Activated naive CD8-positive, alpha-beta T cell treated with anti-CD3 and anti-CD28 coated beads, Interleukin-2, amount 50 U/mL, for 16 hours (primary cell): ENCODE data around the gene EFNA1.
"Not testable (repeated sequence)": the region's sequence is repeated elsewhere in the genome, so short reads cannot be mapped to it uniquely, and the experiment has no call there.

Experiments
- DNase-seq: peaks from one replicate; pipeline ENCODE4 v3.0.0-alpha.2; 2020; ENCODE audit warnings: low read depth, low spot score

EFNA1 gene

DNA sequence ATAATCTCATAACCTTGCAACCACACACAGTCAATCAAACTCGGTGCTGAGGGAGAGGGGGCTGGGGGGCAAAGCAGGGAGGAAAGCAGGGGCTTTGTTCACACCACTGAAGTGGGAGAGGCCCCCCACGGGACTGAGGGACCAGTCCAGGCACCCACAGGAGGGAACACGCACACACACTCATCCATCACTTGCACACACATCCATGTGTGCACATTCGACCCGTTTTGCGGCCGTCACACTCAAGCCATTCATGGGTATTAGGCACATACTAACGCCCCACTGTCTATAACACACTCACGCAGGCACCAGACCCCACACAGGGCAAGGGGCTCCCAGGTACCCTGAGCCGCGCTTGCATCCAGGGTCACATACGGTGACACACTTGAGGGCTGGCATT is 35.0 kb upstream of the EFNA1 start:
- no peak for DNase-seq

DNA sequence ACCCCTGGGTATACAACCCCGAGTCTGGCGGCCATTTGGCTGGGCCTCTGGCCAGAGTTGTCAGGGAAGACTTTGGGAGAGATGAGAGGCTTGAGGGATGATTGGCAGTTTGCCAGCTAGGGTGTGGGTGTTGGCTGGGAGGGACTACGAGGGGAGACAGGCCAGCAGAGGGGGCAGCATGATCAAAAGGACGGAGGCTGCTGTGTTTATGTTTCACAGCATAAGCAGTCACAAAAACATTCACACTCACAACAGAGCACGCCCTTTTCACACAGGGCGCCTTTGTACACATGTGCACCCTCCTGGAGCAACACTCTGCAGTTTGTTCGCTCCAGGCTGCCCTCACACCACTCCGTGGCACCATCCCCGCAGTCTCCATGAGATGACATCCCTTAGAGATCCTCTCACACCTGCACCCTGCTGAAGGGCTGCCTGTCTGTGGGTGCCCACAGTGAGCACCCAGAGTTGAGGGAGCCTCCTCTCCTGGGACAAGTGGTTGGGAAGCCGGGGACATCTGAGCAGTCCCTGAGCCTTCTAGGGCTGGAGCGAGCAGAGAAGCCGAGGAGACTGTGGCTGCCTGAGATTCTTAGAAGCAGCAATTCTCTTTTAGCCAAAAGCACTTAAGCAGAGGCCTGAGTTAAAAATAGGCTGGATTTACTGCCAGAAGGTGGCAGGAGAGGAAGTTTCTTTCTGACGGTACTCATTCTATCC is 33.6 kb upstream of the EFNA1 start:
- no peak for DNase-seq

DNA sequence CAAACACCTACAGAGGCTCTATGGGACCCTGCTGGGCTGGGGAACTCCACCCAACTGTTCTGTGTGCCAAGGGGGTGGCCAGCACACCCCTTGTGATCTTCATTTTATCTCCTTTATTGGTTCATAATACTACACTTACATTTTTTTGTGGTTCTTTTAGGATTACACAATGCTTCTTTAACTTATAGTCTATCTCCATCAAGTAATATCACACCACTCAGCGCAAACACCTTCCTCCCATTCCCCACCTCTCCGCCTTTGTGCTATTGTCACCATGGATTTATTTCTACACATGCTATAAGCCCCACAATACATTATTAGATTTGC is 33.1 kb upstream of the EFNA1 start:
- DNase-seq: no peak

DNA sequence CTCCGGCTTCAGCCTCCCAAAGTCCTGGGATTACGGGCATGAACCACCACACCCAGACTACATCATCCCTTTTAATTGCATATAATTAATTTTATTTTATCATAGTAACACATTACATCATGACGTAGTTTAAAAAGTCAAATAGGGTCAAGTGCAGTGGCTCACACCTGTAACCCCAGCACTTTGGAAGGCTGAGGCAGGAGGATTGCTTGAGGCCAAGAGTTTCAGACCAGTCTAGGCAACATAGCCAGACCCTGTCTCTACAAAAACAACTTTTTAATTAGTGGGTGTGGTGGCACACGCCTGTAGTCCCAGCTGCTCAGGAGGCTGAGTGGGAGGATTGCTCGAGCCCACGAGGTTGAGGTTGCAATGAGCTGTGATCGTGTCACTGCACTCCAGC is 28.3 kb upstream of the EFNA1 start:
- no peak for DNase-seq

DNA sequence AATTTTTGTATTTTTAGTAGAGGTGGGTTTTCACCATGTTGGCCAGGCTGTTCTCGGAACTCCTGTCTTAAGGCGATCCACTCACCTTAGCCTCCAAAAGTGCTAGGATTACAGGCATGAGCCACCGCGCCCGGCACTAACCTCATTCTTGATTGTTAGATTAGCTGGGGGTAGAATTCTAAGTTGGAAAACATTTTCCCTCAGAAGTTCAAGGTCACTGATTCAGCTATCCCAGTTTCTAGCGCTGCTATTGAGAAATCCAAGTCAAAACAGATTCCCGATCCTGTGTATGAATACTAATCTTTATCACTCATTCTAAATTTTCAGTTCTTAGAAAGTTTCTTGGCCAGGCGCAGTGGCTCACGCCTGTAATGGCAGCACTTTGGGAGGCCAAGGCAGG is 24.4 kb upstream of the EFNA1 start:
- no peak for DNase-seq

DNA sequence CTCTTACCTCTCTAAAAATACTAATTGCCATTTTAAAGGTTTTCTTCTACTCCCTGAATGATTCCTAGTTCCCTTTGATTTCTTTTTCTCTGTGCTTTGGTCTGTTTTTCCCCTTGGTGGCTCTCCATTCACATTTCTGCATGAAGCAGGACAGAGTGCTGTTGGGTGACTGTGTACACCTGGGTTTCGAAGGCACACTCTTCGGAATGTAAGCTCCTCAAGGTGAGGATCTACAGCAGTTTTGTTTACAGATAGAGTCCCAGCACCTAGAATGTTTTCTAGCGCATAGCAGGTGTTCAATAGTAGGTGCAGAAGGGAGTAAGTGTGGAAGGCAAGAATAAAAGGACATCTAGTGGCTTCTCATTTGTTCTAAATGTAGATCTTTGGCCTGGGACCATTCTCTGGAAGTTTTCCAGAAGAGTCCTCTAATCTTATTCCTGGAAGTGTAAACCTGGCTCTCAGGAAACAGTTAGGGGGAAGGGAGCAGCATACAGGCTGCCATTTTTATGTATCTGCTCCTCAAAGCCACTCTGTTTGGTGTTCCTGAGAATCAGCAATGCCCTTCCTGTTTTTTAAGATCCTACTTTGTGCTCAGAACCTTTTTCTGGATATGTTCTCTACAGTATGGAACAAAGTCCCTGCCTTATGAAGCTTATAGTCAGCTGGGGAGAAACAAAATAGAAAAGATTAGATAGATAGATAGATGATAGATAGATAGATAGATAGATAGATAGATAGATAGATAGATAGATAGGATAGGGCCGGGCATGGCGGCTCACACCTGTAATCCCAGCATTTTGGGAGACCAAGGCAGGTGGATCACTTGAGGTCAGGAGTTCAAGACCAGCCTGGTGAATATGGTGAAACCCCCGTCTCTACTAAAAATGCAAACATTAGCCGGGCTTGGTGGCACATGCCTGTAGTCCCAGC is 22.8 kb upstream of the EFNA1 start:
- no peak for DNase-seq

DNA sequence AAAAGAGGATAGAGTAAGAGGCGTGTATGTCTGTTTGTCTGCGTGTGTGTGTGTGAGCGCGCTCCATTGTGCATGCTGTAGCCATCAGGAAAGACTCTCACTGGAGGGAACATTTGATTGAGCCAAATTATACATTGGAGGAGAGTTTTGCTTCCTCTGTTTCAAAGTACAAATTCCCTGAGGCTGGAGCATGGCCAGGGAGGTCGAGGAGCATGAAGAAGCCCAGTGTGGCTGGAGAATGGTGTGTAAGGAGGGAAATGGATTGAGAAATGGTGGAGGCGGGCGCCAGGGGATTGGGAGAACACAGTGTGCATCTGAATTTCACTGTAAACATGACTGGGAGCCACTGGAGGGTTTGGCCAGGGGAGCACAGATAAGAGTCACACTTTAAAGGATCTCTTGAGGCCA is 22.1 kb upstream of the EFNA1 start:
- no peak for DNase-seq

DNA sequence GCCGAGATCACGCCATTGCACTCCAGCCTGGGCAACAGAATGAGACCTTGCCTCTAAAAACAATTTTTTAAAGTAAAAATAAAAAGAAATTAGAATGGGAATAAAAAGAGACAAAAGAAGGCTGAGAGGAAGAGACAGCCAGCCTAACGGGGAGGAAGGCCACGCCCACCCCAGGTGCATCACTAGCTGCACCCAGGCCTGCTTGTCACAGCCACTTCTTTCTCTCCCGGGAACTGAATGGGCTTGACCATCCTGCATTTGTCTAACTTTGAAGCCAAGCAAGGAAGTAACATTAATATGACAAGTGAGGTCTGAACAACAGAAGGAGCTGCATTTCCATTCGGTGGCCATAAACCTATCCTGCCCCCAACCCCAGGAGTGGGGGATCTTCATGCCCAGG is 20.8 kb upstream of the EFNA1 start:
- DNase-seq: no peak

DNA sequence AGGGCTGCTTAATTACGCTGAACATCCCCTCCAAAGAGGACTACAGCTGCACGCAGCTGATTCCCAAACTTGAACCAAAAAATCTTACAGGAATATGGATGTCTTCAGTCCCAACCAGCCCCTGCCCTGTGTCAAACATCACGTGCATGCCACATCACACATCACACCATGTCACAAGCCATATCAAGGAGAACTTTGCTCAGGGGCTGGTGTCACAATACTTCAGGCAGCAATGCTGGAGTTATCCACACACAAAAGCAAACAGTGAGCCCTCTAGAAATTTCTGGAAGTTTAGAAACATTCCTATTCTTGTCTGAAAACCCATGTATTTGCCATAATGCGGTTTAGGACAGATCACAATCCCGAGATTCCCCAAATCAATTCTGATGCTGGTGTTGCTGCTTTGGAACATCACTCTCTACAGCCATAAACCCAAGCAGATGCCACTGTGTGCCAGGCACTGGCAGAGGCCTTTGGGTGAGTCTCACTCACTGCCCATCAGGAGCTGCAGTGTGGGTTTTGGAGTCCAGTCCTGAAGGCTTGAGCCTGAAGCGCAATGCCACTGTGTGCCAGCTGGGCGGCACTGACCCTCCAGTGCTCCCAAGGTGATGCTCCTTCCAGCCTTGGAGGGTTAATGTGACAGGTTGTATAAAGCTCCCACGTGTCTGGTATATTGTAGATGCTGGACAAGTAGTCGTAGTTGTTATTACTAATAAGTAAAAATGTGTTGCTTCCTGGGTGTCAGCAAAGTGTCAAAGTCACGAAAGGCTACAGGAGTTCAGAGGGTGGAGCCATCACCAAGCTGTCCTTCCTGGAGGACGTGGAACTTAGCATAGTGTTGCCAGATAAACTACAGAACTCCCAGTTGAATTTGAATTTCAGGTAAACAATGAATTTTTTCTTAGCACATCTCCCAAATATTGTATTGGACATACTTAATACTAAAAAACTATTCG is 20.1 kb upstream of the EFNA1 start:
- no peak for DNase-seq

DNA sequence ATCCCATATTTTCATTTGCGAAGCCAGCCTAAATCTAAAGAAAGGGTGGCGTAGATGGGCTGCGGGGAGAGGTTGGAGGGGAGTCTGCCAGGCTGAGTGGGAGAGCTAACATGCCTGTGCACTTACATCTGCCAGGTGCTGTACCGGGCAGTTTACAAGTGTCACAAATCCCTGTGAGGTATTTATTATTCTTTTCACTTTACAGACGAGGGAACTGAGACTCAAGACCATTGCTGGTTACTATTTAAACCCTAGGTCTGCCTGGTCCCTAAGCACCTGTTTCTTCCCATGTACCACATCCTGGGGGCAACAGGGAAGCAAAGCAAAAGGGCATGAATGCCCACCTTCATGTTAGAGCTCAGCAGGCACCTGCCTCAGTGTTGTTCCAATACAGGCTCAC is 19.4 kb upstream of the EFNA1 start:
- DNase-seq: no peak

DNA sequence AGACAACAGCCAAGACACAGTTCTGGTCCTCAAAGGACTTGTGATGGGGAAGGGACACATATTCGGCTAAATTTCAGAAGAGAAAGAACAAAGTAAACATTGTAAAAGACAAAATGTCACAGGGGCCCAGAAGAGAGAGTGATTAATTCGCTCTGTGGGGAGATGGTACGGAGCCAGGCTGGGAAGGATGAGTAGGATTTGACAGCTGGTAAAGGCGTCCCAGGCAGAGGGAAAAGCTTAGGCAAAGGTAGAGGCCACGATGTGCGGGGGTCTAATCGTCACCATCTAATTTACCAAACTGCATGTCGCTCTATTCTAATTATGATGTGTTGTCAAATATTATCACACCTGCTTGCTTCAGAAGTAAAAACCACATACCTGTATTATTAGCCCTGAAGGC is 17.3 kb upstream of the EFNA1 start:
- no peak for DNase-seq

DNA sequence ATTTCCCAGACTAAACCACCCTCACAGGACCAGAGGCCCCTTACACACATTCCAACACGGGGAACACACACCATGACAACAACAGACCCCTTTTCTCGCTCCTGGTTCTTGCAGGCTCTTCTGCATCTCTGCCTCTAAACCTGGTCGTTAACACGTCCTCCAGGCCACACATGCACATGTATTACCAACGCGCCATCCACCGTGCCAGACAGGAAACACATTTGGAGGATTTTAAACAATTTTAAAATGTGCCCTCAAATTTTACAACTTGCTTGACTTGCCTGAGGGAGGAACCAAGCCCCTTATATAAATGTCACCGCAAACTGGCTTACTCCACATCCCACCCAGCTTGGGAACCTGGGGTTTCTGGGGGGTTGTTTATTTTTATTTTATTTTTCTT is 16.9 kb upstream of the EFNA1 start:
- no peak for DNase-seq

DNA sequence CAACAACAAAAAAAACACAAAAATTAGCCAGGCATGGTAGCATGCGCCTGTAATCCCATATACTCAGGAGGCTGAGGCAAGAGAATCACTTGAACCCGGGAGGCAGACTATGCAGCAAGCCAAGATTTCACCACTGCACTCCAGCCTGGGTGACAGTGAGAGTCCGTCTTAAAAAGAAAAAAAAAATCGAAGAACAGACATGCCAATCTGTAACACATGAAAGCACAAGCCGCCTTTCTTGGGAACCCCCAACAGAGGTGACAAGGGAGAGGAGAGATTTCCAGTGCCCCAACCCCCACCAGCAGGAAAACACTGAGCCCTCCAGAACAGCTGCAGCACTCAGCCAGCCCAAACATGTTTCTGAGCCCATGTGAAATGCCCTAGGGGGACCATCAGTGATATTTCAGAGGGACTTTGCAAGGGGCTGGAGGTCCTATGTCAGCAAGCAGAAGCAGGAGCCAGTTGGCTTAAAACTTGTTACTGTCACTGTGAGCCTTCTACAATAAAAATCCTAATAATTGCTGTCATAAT is 14.2 kb upstream of the EFNA1 start:
- DNase-seq: no peak

DNA sequence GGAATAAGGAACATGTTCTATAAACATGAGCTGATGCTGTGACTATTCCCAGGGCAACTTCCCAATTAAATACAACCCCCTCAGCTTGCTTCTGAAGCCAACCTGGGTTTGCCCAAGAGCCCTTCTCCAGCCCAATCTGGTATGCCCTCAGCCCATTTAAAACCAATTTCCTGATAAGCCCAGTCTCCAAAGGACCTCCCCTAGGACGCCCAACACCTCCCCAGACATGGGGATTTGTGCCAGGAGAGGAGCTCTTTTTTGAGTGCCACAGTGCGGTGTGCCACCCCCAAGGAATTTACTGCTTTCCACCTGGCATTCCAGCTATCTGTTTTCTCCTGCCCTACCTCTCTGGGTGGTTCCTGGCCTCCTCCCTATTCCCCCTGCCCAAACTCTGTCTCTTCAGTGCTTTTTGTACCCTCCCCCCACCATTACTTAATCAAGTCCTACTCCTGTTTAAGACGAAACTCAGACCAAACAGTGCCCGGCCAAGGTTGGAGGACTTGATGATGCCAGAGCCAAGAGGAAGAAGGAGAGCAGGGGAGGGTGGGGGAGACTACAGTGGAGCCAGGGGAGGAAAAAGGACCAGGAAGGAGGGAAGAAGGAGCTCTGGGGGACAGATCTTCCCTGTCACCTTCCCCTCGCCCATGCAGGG is 11.4 kb upstream of the EFNA1 start:
- DNase-seq: no peak

DNA sequence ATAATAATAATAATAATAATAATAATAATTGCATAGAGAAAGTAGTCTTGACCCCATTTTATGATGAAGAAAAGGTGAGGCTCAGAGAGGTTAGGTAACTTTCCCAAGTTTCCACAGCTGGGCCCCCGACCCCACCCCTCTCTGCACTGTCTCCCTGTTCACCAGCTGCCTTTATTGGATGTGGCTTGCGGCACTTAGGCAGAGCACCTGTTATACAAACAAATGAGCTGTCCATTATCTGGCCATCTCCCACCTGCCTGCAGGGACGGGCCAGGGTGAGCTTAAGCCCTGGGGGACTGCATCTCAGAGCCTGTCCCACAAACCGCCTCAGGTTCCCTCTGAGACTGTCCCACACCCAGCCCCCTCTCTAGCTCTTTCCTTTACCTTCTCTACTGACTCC is 10.1 kb upstream of the EFNA1 start:
- DNase-seq: no peak

DNA sequence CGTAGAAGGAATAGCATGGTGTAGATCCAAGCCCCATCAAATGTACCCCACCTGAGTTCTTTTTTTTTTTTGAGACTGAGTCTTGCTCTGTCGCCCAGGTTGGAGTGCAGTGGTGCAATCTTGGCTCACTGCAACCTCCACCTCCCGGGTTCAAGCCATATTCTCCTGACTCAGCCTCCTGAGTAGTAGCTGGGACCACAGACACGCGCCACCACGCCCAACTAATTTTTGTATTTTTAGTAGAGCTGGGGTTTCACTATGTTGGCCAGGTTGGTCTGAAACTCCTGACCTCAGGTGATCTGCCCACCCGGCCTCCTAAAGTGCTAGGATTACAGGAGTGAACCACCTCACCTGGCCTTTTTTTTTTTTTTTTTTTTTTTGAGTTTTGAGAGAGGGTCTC is 9.6 kb upstream of the EFNA1 start:
- DNase-seq: not testable (repeated sequence)

DNA sequence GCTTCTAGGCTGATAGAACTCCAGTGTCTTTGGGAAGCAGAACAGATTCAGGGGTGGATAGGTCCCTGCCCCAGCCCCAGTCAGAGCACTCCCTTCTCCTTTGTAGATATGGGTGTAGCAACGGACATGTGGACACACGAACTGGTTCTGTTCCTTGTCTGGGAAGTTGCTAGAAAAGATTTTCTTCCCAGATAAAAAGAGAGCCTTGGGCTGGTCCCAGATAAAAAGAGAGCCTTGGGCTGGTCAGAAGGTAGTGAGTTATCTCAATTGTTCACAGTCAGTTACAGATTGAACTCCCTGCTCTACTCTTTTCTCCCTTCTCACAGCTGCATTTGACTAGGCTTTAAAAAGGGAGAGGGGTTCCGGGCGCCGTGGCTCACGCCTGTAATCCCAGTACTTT is 7.4 kb upstream of the EFNA1 start:
- DNase-seq: no peak

DNA sequence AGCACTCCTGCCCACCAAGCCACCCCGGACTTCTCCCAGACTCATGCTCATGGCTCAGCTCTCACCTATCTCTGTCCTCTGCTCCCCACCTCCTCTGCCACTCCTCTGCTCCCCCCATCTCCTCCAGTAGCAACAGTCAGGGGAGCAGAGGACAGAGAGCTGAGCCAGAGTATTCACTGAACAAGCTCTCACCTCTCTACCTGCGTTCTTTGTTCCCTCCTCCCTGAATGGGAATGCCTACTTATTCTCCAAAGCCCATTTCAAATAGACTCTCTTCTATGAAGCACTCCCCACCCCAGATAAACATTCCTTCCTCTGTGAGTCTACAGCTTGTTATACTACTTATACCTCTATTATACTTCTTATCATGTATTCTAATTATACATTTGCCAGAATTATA is 6.4 kb upstream of the EFNA1 start:
- no peak for DNase-seq

DNA sequence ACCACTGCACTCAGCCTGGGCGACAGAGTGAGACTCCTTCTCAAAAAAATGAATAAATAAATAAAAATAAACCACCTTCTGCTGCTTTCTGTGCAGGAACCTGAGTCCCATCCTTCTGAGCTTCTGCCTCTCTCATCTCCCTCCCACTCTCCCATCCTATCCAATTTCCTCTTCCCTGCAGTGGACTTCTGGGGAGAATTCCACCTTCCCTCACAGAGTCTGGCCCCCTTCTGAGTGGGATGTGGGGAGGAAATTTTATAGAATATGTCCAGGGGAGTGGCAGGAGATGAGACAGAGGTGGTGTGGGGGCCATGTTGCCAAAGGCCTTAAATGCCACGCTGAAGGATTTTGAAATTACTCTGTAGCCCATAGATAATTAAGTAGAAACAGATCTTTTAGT is 5.4 kb upstream of the EFNA1 start:
- DNase-seq: no peak

DNA sequence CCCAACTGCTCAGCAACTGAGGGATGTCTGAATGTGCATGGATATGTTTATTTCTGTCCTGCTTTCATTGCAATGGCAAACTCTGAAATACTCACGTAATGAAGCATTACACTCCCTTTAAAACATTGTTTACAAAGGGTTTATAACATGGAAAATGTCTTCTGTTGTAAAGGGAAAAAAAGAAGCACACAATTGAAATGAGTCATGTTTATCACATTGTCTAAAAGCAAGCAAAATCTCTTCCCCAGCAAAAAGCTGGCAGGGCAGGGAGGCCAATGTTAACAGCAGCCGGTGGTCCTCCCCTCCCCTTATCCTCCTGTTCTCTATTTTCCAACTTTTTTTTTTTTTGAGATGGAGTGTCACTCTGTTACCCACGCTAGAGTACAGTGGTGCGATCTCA is 3.9 kb upstream of the EFNA1 start:
- no peak for DNase-seq
